ENCODE measurements around the gene KANK4. TPM values are rescaled to one million over a fixed set of nuclear protein-coding genes. Genes with fewer than 3 reads are reported as not detected.

Gene KANK4
- total and polyA plus RNA-seq, 12 donors = 0.12 to 1.1 (median 0.26) TPM; not detected in 2

GRCh38 chr1:62362926-62363325 lies 43.7 kb upstream of the KANK4 start:
- intact Hi-C loops (cut with DNase I) = no loop called here
- no peak overlapping the region for H3K27ac ChIP-seq
- TF ChIP-seq POLR2A (IDR thresholded peaks at IDR 0.05) (no peak), CTCF (IDR thresholded peaks at IDR 0.05) (no peak)
- no peak for DNase-seq
- H3K36me3 ChIP-seq (replicated peaks in 1 of 2) = no peaks in the 10 kb centered on the region
- H3K9me3 ChIP-seq (replicated peaks in 1 of 3) = no peaks in the 10 kb centered on the region
- H3K27me3 ChIP-seq = no peaks in the 10 kb centered on the region
- no peaks in the 10 kb centered on the region for H3K4me1 ChIP-seq (replicated peaks in 1 of 2)
- 68 to 73% (median 71%) methylated on average over 3 of the region's 3 CpGs for WGBS, 4 donors
- no peak overlapping the region for H3K4me3 ChIP-seq

DNA sequence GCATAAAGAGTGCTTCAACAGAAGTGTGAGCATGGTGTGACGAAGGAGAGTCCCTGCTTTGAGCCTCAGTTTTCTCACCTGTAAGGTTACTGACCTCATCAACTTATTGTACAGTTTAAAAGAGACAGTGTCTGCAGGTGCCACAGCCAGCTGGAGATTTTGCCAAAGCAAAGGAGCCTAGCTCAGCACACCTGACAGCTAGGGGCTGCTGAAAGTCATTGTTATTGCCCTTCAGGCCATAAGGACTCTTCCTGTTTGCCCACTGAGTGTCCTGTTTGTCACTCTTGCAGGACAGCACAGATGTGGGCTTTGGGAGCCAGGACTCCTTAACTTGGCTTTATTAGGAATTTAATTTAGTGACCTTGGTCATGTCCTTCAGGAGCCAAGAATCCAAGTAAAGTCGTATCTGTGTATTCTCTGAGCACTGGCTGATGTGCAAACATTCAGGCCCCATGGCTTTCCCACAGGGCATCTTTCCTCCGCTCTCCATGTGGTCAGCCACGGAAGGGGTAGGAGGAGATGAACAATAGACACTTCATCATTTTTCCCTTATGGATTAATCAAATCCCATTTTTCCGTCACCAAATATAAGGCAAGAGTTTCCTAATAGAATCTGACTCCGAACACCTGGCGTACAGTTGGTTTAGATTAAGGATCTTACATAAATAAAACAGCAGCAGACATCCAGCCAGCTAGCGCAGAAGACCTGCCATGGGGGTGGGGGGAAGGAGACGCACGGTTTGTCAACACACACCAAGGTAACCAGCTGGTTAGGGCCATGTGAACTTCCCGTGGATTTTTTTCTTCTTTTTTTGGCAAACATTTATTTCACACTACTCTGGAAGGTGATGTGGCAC lies 43.1 kb upstream of the KANK4 start:
- TF ChIP-seq CTCF (IDR thresholded peaks at IDR 0.05) = no peak
- TF ChIP-seq POLR2A (IDR thresholded peaks at IDR 0.05) = no peak
- Histone ChIP-seq H3K4me3 (no peak overlapping the region), H3K36me3 (replicated peaks in 1 of 2) (no peaks in the 10 kb centered on the region), H3K9me3 (replicated peaks in 1 of 3) (no peaks in the 10 kb centered on the region), H3K27ac (no peak overlapping the region), H3K27me3 (no peaks in the 10 kb centered on the region), H3K4me1 (replicated peaks in 1 of 2) (no peaks in the 10 kb centered on the region)
- 78 to 83% (median 81%) methylated on average over 11 of the region's 11 CpGs for WGBS, 4 donors
- intact Hi-C loops (cut with DNase I) = no loop called here
- no peak for DNase-seq

DNA sequence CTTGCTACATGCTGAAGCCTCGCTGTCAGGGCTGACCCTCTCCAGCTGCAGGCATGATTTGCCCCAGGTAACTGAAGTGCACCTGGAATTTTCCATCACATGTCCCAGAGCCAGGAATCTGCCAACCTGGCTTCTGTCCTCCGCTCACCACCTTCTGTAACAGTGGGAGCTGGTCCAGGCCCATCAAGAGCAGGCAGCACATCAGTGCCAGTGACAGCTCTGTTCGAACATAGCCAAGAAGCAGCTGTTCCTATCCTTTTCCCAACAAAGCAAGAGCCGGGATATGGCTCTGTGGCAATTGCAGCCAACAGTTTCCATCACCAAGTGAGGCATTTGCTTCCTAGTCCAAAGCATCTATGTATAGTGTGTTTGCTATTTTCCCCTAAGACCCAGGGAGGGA lies 42.2 kb upstream of the KANK4 start:
- no peak for DNase-seq
- H3K27ac ChIP-seq = no peak overlapping the region
- no peak overlapping the region for H3K4me3 ChIP-seq
- 89 to 96% (median 93%) methylated on average over 3 to 4 of the region's 4 CpGs for WGBS, 4 donors
- H3K9me3 ChIP-seq (replicated peaks in 1 of 3) = no peaks in the 10 kb centered on the region
- no peak for TF ChIP-seq POLR2A (IDR thresholded peaks at IDR 0.05)
- TF ChIP-seq CTCF (IDR thresholded peaks at IDR 0.05) = no peak
- H3K4me1 ChIP-seq (replicated peaks in 1 of 2) = no peaks in the 10 kb centered on the region
- H3K36me3 ChIP-seq (replicated peaks in 1 of 2) = no peaks in the 10 kb centered on the region
- no peaks in the 10 kb centered on the region for H3K27me3 ChIP-seq
- intact Hi-C loops (cut with DNase I) = no loop called here

GRCh38 chr1:62358665-62359373 lies 39.6 kb upstream of the KANK4 start:
- H3K9me3 ChIP-seq (replicated peaks in 1 of 3) = no peaks in the 10 kb centered on the region
- no peaks in the 10 kb centered on the region for H3K36me3 ChIP-seq (replicated peaks in 1 of 2)
- no peak for DNase-seq
- H3K27me3 ChIP-seq = no peaks in the 10 kb centered on the region
- WGBS, 4 donors = 82 to 88% (median 87%) methylated on average over 11 of the region's 11 CpGs
- H3K27ac ChIP-seq = no peak overlapping the region
- TF ChIP-seq CTCF (IDR thresholded peaks at IDR 0.05) (no peak), POLR2A (IDR thresholded peaks at IDR 0.05) (no peak)
- H3K4me1 ChIP-seq (replicated peaks in 1 of 2) = no peaks in the 10 kb centered on the region
- intact Hi-C loops (cut with DNase I) = no loop called here
- no peak overlapping the region for H3K4me3 ChIP-seq

Data from adrenal gland (tissue), 12 donors.